Upper lobe of left lung (tissue), 4 donors: ENCODE results near the gene DIP2C.

Experiments used
- EP300 ChIP-seq, 4 donors: sonication (generic); formaldehyde crosslinking; IDR thresholded peaks; one replicate each; pipeline ENCODE4 v1.5.1; 2017; ENCODE audit warnings: antibody characterized with exemption in 4 of 4, control low read depth in 2 of 4
- POLR2A ChIP-seq, 4 donors: fragments of 450-650 bp; IDR thresholded peaks; one replicate each; pipeline ENCODE4 v1.5.1; 2016 to 2017; ENCODE audit warnings: antibody characterized with exemption in 4 of 4, mild to moderate bottlenecking in 2 of 4
- TF ChIP-seq, protein P1 (sequence below), 6 experiments: fragments of 450-650 bp in 4 of 6; fragments of 200-600 bp in 2 of 6; sonication (generic) in 2 of 6; IDR thresholded peaks; one replicate each; pipeline ENCODE4 v1.5.1; 2016 to 2019; ENCODE audit warnings: antibody characterized with exemption in 6 of 6

DNA sequence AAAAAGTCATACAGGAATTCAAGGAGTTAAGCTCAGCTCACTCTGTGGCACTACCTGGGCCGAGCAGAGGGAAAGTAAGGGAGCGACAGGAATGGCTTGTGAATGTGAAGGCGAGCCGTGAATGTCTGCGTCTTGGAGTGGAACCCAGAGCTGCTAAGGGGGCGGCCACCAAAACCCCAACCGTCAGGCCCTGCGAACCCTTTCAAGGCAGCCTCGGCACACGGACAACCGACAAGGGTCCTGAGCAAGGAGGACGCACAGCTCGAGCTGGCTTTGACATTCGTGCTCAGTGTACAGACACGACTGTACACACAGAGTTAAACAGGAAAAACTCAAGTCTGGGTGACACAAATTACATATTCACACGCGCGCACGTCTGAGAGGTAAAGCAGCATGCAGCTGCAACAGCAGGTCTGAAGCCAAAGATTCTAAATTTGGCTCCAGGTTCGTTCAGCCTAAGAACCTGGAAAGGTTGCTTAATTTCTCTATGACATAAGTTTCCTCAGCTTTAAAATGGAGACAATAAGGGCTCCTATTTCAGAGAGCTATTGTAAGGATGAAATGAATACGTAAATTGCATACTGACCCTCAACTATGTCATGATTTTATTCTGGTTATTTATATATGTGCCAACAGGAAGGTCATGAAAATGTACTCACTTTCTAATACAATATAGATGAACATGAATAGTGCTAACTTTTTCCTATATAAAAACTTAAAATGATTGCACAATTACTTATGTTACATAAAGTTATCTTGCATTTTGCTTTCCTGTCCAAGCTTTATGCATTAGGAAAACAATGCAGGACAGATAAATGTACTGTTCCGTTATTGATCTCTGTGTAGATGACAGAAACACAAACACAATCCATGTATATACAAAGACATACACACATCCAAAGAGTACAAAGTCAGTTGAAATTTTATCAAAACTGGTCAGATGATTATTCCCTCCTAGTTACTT, 361.3 kb downstream of the DIP2C start:
- TF ChIP-seq, protein P1, sequence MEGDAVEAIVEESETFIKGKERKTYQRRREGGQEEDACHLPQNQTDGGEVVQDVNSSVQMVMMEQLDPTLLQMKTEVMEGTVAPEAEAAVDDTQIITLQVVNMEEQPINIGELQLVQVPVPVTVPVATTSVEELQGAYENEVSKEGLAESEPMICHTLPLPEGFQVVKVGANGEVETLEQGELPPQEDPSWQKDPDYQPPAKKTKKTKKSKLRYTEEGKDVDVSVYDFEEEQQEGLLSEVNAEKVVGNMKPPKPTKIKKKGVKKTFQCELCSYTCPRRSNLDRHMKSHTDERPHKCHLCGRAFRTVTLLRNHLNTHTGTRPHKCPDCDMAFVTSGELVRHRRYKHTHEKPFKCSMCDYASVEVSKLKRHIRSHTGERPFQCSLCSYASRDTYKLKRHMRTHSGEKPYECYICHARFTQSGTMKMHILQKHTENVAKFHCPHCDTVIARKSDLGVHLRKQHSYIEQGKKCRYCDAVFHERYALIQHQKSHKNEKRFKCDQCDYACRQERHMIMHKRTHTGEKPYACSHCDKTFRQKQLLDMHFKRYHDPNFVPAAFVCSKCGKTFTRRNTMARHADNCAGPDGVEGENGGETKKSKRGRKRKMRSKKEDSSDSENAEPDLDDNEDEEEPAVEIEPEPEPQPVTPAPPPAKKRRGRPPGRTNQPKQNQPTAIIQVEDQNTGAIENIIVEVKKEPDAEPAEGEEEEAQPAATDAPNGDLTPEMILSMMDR (IDR thresholded peaks at IDR 0.05): no peak
- TF ChIP-seq POLR2A (IDR thresholded peaks at IDR 0.05): no peak
- TF ChIP-seq EP300 (IDR thresholded peaks at IDR 0.05): no peak
